HEK293 (cell line): ENCODE data around the gene GPALPP1.

Experiments used
- CTCF ChIP-seq: fragments of 450-650 bp; formaldehyde crosslinking; IDR thresholded peaks from 2 replicates; pipeline ENCODE4 v1.5.1; 2016; ENCODE audit warnings: missing biosample characterization, missing genetic modification characterization
- PRDM10 ChIP-seq: fragments of 450-650 bp; formaldehyde crosslinking; IDR thresholded peaks from 2 replicates; pipeline ENCODE4 v1.5.1; 2016; ENCODE audit warnings: missing biosample characterization, missing genetic modification characterization
- PRDM4 ChIP-seq: fragments of 450-650 bp; formaldehyde crosslinking; IDR thresholded peaks from 2 replicates; pipeline ENCODE4 v1.5.1; 2017; ENCODE audit warnings: missing biosample characterization, missing genetic modification characterization
- ZNF416 ChIP-seq: fragments of 450-650 bp; formaldehyde crosslinking; IDR thresholded peaks from 2 replicates; pipeline ENCODE4 v1.5.1; 2016; ENCODE audit warnings: missing biosample characterization, missing genetic modification characterization
- ZNF530 ChIP-seq: fragments of 450-650 bp; formaldehyde crosslinking; IDR thresholded peaks from 2 replicates; pipeline ENCODE4 v1.5.1; 2016; ENCODE audit warnings: low read depth, missing biosample characterization, missing genetic modification characterization

GRCh38 chr13:44969551-44970484 is 19.5 kb upstream of the GPALPP1 start:
- TF ChIP-seq ZNF416 (tag by site-specific recombination), result no peak
- TF ChIP-seq PRDM10 (tag by site-specific recombination), result no peak
- TF ChIP-seq CTCF (tag by site-specific recombination), result no peak
- no peak for TF ChIP-seq ZNF530 (tag by site-specific recombination)
- no peak for TF ChIP-seq PRDM4
